Loucy (cell line): ENCODE measurements around the gene RGS3.

Experiments used
- H2AFZ ChIP-seq: fragments of 200-600 bp; sonication (generic); 2 replicates; pipeline ENCODE4 v1.6.0; 2016; ENCODE audit warnings: antibody characterized with exemption, mild to moderate bottlenecking, low read length, moderate library complexity
- H3F3A ChIP-seq: fragments of 200-600 bp; 2 replicates; pipeline ENCODE4 v1.6.0; 2016; ENCODE audit warnings: antibody characterized with exemption, low read depth, mild to moderate bottlenecking
- H3K27me3 ChIP-seq: fragments of 200-600 bp; sonication (generic); 2 replicates; pipeline ENCODE4 v1.6.1; 2014; ENCODE audit warnings: low read length, mild to moderate bottlenecking; ENCODE audit not compliant: insufficient read depth, poor library complexity, severe bottlenecking
- H3K36me3 ChIP-seq: fragments of 200-600 bp; sonication (generic); 2 replicates; pipeline ENCODE4 v1.6.1; 2016; ENCODE audit warnings: low read length; ENCODE audit not compliant: insufficient read depth
- H3K4me1 ChIP-seq: fragments of 200-600 bp; sonication (generic); 2 replicates; pipeline ENCODE4 v1.5.1; 2014; ENCODE audit warnings: low read length, mild to moderate bottlenecking; ENCODE audit not compliant: insufficient read depth, poor library complexity, severe bottlenecking
- H3K4me2 ChIP-seq: fragments of 200-600 bp; sonication (generic); 2 replicates; pipeline ENCODE4 v1.6.0; 2014; ENCODE audit warnings: antibody characterized with exemption, low read length, low read depth, mild to moderate bottlenecking; ENCODE audit not compliant: poor library complexity, severe bottlenecking
- H3K4me3 ChIP-seq: fragments of 200-600 bp; sonication (generic); 2 replicates; pipeline ENCODE4 v1.5.1; 2014; ENCODE audit warnings: low read length, mild to moderate bottlenecking, mixed read lengths; ENCODE audit not compliant: poor library complexity, severe bottlenecking
- H3K79me2 ChIP-seq: fragments of 200-600 bp; sonication (generic); 2 replicates; pipeline ENCODE4 v1.6.1; 2014; ENCODE audit warnings: low read length; ENCODE audit not compliant: insufficient read depth
- H3K9ac ChIP-seq: fragments of 200-600 bp; sonication (generic); 2 replicates; pipeline ENCODE4 v1.6.0; 2014; ENCODE audit warnings: mild to moderate bottlenecking, low read depth, low read length, moderate library complexity; ENCODE audit not compliant: poor library complexity, severe bottlenecking
- H3K9me2 ChIP-seq: fragments of 200-600 bp; sonication (generic); replicated peaks from 2 replicates; pipeline ENCODE4 v1.6.1; 2016; ENCODE audit warnings: low read depth, low read length, mixed read lengths
- H3K9me3 ChIP-seq: fragments of 200-600 bp; sonication (generic); 2 replicates; pipeline ENCODE4 v1.6.1; 2014; ENCODE audit warnings: mild to moderate bottlenecking, antibody characterized with exemption, low read length, low read depth; ENCODE audit not compliant: insufficient read depth
- H4K20me1 ChIP-seq: fragments of 200-600 bp; sonication (generic); 2 replicates; pipeline ENCODE4 v1.6.0; 2014; ENCODE audit warnings: antibody characterized with exemption, low read length, mild to moderate bottlenecking; ENCODE audit not compliant: insufficient read depth, poor library complexity, severe bottlenecking
- CTCF ChIP-seq: fragments of 200-600 bp; sonication (generic); conservative IDR thresholded peaks from 2 replicates; pipeline ENCODE4 v1.5.1; 2014; ENCODE audit warnings: mild to moderate bottlenecking, antibody characterized with exemption, low read length
- EZH2phosphoT487 ChIP-seq: fragments of 200-600 bp; IDR thresholded peaks from 2 replicates; pipeline ENCODE4 v1.6.1; 2018; ENCODE audit warnings: antibody characterized with exemption, mild to moderate bottlenecking, moderate library complexity, borderline replicate concordance

Gene RGS3

GRCh38 chr9:113530942-113531341 lies 67.4 kb downstream of the RGS3 start:
- Histone ChIP-seq H3K36me3 (peaks cover 20% of the 10 kb centered on the region; the same call in 1 of the 2 replicates), H3K79me2 (peaks cover 6% of the 10 kb centered on the region; the same call in 1 of the 2 replicates), H3K9me3 (no peaks in the 10 kb centered on the region), H3F3A (no peaks in the 10 kb centered on the region), H3K27me3 (no peaks in the 10 kb centered on the region), H3K4me2 (no peak overlapping the region), H3K9me2 (no peaks in the 10 kb centered on the region), H3K9ac (no peak overlapping the region), H4K20me1 (no peaks in the 10 kb centered on the region), H3K4me3 (no peak overlapping the region), H2AFZ (no peak overlapping the region), H3K4me1 (no peaks in the 10 kb centered on the region)
- TF ChIP-seq EZH2phosphoT487: no peak
- TF ChIP-seq CTCF: no peak

GRCh38 chr9:113531919-113532808 lies 68.6 kb downstream of the RGS3 start:
- H3K4me2 ChIP-seq: no peak overlapping the region
- no peaks in the 10 kb centered on the region for H3K9me3 ChIP-seq
- TF ChIP-seq EZH2phosphoT487 (no peak), CTCF (no peak)
- no peaks in the 10 kb centered on the region for H3F3A ChIP-seq
- H4K20me1 ChIP-seq: no peaks in the 10 kb centered on the region
- no peaks in the 10 kb centered on the region for H3K9me2 ChIP-seq
- H3K79me2 ChIP-seq: no peaks in the 10 kb centered on the region
- H2AFZ ChIP-seq: no peak overlapping the region
- no peak overlapping the region for H3K9ac ChIP-seq
- no peaks in the 10 kb centered on the region for H3K27me3 ChIP-seq
- no peak overlapping the region for H3K4me3 ChIP-seq
- H3K36me3 ChIP-seq: peaks cover 28% of the 10 kb centered on the region; the same call in 1 of the 2 replicates
- H3K4me1 ChIP-seq: no peaks in the 10 kb centered on the region

DNA sequence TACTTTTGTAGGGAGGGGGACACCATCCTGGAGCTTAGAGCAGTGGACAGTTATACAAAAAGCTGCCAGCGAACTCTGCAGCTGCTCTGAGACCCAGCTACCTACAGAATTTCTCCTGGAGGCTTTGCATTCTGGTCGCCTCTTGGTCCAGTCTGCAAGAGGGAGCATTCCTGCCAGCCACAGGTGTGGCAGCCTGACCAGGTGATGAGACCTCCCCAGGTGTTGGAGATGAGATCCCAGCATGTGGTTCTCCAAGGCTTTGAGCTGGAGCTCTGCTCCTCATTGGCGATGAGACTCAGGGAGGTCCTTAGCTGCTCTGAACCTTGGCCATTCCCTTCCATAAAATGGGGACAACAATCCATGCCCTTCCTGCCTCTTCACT lies 69.3 kb downstream of the RGS3 start:
- no peak overlapping the region for H3K9ac ChIP-seq
- H3K27me3 ChIP-seq: no peaks in the 10 kb centered on the region
- H3K4me3 ChIP-seq: no peak overlapping the region
- H3K4me2 ChIP-seq: no peak overlapping the region
- H3K9me2 ChIP-seq: no peaks in the 10 kb centered on the region
- no peaks in the 10 kb centered on the region for H3K79me2 ChIP-seq
- H3K9me3 ChIP-seq: no peaks in the 10 kb centered on the region
- TF ChIP-seq CTCF: no peak
- no peak for TF ChIP-seq EZH2phosphoT487
- no peaks in the 10 kb centered on the region for H4K20me1 ChIP-seq
- no peaks in the 10 kb centered on the region for H3F3A ChIP-seq
- H3K4me1 ChIP-seq: no peaks in the 10 kb centered on the region
- peaks cover 30% of the 10 kb centered on the region; the same call in 1 of the 2 replicates for H3K36me3 ChIP-seq
- H2AFZ ChIP-seq: no peak overlapping the region
